Measurements from ENCODE around the gene RNGTT.

DNA sequence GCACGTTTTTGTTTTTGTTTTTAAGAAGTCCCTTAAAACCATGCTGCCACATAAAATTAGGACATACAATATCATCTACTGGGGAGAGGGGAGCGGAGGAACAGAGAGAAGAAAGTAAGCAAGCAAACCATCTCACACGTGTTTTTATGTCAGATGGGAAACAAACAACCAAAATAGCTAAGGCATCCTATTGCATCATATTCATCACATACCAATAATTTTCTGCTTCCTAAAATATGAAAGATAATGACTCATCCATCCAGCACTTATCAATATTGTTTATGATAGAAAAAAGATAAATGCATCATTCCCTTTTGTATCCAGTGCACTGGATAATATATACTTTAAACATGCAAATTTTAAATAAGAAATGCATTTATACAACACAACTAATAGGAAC lies 329.6 kb downstream of the RNGTT start:
- TF ChIP-seq POLR2A (IDR thresholded peaks at IDR 0.05; ENCODE audit: extremely low read depth, insufficient read length): no peak
- TF ChIP-seq, protein P1, sequence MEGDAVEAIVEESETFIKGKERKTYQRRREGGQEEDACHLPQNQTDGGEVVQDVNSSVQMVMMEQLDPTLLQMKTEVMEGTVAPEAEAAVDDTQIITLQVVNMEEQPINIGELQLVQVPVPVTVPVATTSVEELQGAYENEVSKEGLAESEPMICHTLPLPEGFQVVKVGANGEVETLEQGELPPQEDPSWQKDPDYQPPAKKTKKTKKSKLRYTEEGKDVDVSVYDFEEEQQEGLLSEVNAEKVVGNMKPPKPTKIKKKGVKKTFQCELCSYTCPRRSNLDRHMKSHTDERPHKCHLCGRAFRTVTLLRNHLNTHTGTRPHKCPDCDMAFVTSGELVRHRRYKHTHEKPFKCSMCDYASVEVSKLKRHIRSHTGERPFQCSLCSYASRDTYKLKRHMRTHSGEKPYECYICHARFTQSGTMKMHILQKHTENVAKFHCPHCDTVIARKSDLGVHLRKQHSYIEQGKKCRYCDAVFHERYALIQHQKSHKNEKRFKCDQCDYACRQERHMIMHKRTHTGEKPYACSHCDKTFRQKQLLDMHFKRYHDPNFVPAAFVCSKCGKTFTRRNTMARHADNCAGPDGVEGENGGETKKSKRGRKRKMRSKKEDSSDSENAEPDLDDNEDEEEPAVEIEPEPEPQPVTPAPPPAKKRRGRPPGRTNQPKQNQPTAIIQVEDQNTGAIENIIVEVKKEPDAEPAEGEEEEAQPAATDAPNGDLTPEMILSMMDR (IDR thresholded peaks at IDR 0.05; ENCODE audit: low read depth, low read length): no peak
- no peak for TF ChIP-seq MYC (IDR thresholded peaks at IDR 0.05; ENCODE audit: low read depth, low read length)
- TF ChIP-seq MAX (IDR thresholded peaks at IDR 0.05; ENCODE audit: low read depth, low read length): no peak

Measured in NB4 (cell line).